GM12892 (cell line): ENCODE measurements around the gene FREM2.

Experiments
- DNase-seq: peaks from one replicate; pipeline ENCODE4 v3.0.0; 2011; ENCODE audit not compliant: insufficient read length
- FAIRE-seq: peaks from 2 replicates; lab custom pipeline; 2011; peaks lifted over from hg19 to GRCh38; lab: Jason Lieb, UNC
- POLR2A ChIP-seq: IDR thresholded peaks from 2 replicates; pipeline ENCODE4 v1.6.1; 2011; ENCODE audit warnings: low read depth, low read length, control low read depth
- POLR2AphosphoS5 ChIP-seq: IDR thresholded peaks from 2 replicates; pipeline ENCODE4 v1.6.1; 2011; ENCODE audit warnings: low read depth, low read length, control low read depth
- TAF1 ChIP-seq: IDR thresholded peaks from 2 replicates; pipeline ENCODE4 v1.6.1; 2011; ENCODE audit warnings: low read depth, mild to moderate bottlenecking, control low read depth, low read length, borderline replicate concordance

The FREM2 gene

GRCh38 chr13:38819053-38819452, 132.2 kb downstream of the FREM2 start:
- DNase-seq (no peak), FAIRE-seq (no peak)
- TF ChIP-seq TAF1 (no peak), POLR2AphosphoS5 (no peak), POLR2A (no peak)

- TF ChIP-seq POLR2AphosphoS5, result no peak
- TF ChIP-seq POLR2A, result no peak
- no peak for TF ChIP-seq TAF1
- no peak for DNase-seq
- FAIRE-seq, result no peak
Observed at GRCh38 chr13:38819596-38819995, 132.7 kb downstream of the FREM2 start.

GRCh38 chr13:38821770-38822551, 135.1 kb downstream of the FREM2 start:
- TF ChIP-seq TAF1 (no peak), POLR2A (no peak), POLR2AphosphoS5 (no peak)
- no peak for DNase-seq
- FAIRE-seq, result no peak

- TF ChIP-seq POLR2A (no peak), TAF1 (no peak), POLR2AphosphoS5 (no peak)
- DNase-seq, result no peak
- FAIRE-seq, result peak; percentile 72
Observed at GRCh38 chr13:38824342-38824741, 137.5 kb downstream of the FREM2 start.

- no peak for TF ChIP-seq TAF1
- no peak for TF ChIP-seq POLR2AphosphoS5
- no peak for TF ChIP-seq POLR2A
- FAIRE-seq (peak; percentile 53), DNase-seq (no peak)
Observed at GRCh38 chr13:38826182-38826813, 139.4 kb downstream of the FREM2 start.

- DNase-seq (no peak), FAIRE-seq (no peak)
- TF ChIP-seq POLR2AphosphoS5 (no peak), POLR2A (no peak)
Observed at GRCh38 chr13:38830442-38831045, 143.7 kb downstream of the FREM2 start.

GRCh38 chr13:38844581-38844980, 157.7 kb downstream of the FREM2 start:
- no peak for TF ChIP-seq TAF1
- TF ChIP-seq POLR2AphosphoS5, result no peak
- no peak for TF ChIP-seq POLR2A
- DNase-seq (no peak), FAIRE-seq (no peak)

GRCh38 chr13:38848360-38848759, 161.5 kb downstream of the FREM2 start:
- TF ChIP-seq POLR2A, result no peak
- TF ChIP-seq POLR2AphosphoS5, result no peak
- no peak for TF ChIP-seq TAF1
- DNase-seq (no peak), FAIRE-seq (no peak)

GRCh38 chr13:38849315-38849714, 162.4 kb downstream of the FREM2 start:
- no peak for FAIRE-seq
- no peak for DNase-seq
- TF ChIP-seq POLR2AphosphoS5 (no peak), POLR2A (no peak), TAF1 (no peak)

- TF ChIP-seq TAF1 (no peak), POLR2AphosphoS5 (no peak), POLR2A (no peak)
- FAIRE-seq, result peak; percentile 60
- DNase-seq, result no peak
Observed at GRCh38 chr13:38850868-38851626, 164.2 kb downstream of the FREM2 start.

- no peak for TF ChIP-seq POLR2AphosphoS5
- TF ChIP-seq TAF1, result no peak
- no peak for TF ChIP-seq POLR2A
- DNase-seq, result no peak
- FAIRE-seq, result no peak
Observed at GRCh38 chr13:38854226-38854625, 167.3 kb downstream of the FREM2 start.

- DNase-seq, result no peak
- FAIRE-seq, result no peak
- TF ChIP-seq TAF1 (no peak), POLR2A (no peak), POLR2AphosphoS5 (no peak)
Observed at GRCh38 chr13:38856065-38856464, 169.2 kb downstream of the FREM2 start.
